Measurements from ENCODE around the gene FARS2. TPM values are rescaled to one million over a fixed set of nuclear protein-coding genes. Genes with fewer than 3 reads are reported as not detected.

FARS2 gene
- total and polyA plus RNA-seq, 7 donors, result 8.1 to 21.0 (median 12.5) TPM

GRCh38 chr6:5772408-5773120 lies 511.3 kb downstream of the FARS2 start:
- intact Hi-C loops (cut with DNase I), result no loop called here
- DNase-seq, result no peak
- no peak overlapping the region for H3K4me3 ChIP-seq
- TF ChIP-seq CTCF (IDR thresholded peaks at IDR 0.05) (no peak), POLR2A (IDR thresholded peaks at IDR 0.05) (no peak), POLR2AphosphoS5 (IDR thresholded peaks at IDR 0.05) (no peak), EP300 (IDR thresholded peaks at IDR 0.05) (no peak)
- H3K27ac ChIP-seq, result no peak overlapping the region
- H3K27me3 ChIP-seq, result no peaks in the 10 kb centered on the region
- peaks cover 0 to 7% (median 0%) of the 10 kb centered on the region in 4 donors for H3K36me3 ChIP-seq
- WGBS, 2 donors, result 95 to 98% methylated on average over 11 of the region's 11 CpGs
- no peaks in the 10 kb centered on the region for H3K4me1 ChIP-seq
- no peaks in the 10 kb centered on the region for H3K9me3 ChIP-seq

GRCh38 chr6:5776104-5776503 lies 514.8 kb downstream of the FARS2 start:
- 96 to 97% methylated on average over 6 of the region's 6 CpGs for WGBS, 2 donors
- H3K27me3 ChIP-seq, result no peaks in the 10 kb centered on the region
- no peaks in the 10 kb centered on the region for H3K4me1 ChIP-seq
- H3K9me3 ChIP-seq, result no peaks in the 10 kb centered on the region
- H3K4me3 ChIP-seq, result no peak overlapping the region
- DNase-seq, result no peak
- intact Hi-C loops (cut with DNase I), result no loop called here
- no peak overlapping the region for H3K27ac ChIP-seq
- TF ChIP-seq EP300 (IDR thresholded peaks at IDR 0.05) (no peak), POLR2A (IDR thresholded peaks at IDR 0.05) (no peak), POLR2AphosphoS5 (IDR thresholded peaks at IDR 0.05) (no peak), CTCF (IDR thresholded peaks at IDR 0.05) (no peak)
- H3K36me3 ChIP-seq, result peaks cover 0 to 7% (median 0%) of the 10 kb centered on the region in 4 donors

GRCh38 chr6:5776706-5777390 lies 515.5 kb downstream of the FARS2 start:
- WGBS, 2 donors, result 76 to 91% methylated on average over 12 of the region's 12 CpGs
- no peak for TF ChIP-seq EP300 (IDR thresholded peaks at IDR 0.05)
- TF ChIP-seq CTCF (IDR thresholded peaks at IDR 0.05), result no peak
- no peak for TF ChIP-seq POLR2AphosphoS5 (IDR thresholded peaks at IDR 0.05)
- no peak for TF ChIP-seq POLR2A (IDR thresholded peaks at IDR 0.05)
- Histone ChIP-seq H3K4me3 (no peak overlapping the region), H3K27ac (no peak overlapping the region), H3K4me1 (no peaks in the 10 kb centered on the region), H3K36me3 (peaks cover 0 to 7% (median 0%) of the 10 kb centered on the region in 4 donors), H3K9me3 (no peaks in the 10 kb centered on the region), H3K27me3 (no peaks in the 10 kb centered on the region)
- intact Hi-C loops (cut with DNase I), result no loop called here
- DNase-seq, result no peak

- H3K9me3 ChIP-seq, result no peaks in the 10 kb centered on the region
- DNase-seq, result no peak
- peaks cover 0 to under 1% (median 0%) of the 10 kb centered on the region in 4 donors for H3K36me3 ChIP-seq
- intact Hi-C loops (cut with DNase I), result no loop called here
- TF ChIP-seq EP300 (IDR thresholded peaks at IDR 0.05), result no peak
- TF ChIP-seq POLR2A (IDR thresholded peaks at IDR 0.05), result no peak
- no peak for TF ChIP-seq POLR2AphosphoS5 (IDR thresholded peaks at IDR 0.05)
- WGBS, 2 donors, result 80 to 90% methylated on average over 7 of the region's 7 CpGs
- H3K4me3 ChIP-seq, result no peak overlapping the region
- no peaks in the 10 kb centered on the region for H3K27me3 ChIP-seq
- H3K4me1 ChIP-seq, result peaks cover 0 to 11% (median 0%) of the 10 kb centered on the region in 4 donors
- H3K27ac ChIP-seq, result no peak overlapping the region
These were observed 517.1 kb downstream of the FARS2 start for GRCh38 chr6:5778317-5778857.

- no peaks in the 10 kb centered on the region for H3K9me3 ChIP-seq
- no peak for DNase-seq
- WGBS, 2 donors, result 93 to 95% methylated on average over 7 of the region's 7 CpGs
- H3K36me3 ChIP-seq, result no peaks in the 10 kb centered on the region
- peaks cover 0 to 12% (median 0%) of the 10 kb centered on the region in 4 donors for H3K4me1 ChIP-seq
- H3K4me3 ChIP-seq, result no peak overlapping the region
- intact Hi-C loops (cut with DNase I), result no loop called here
- no peak for TF ChIP-seq CTCF (IDR thresholded peaks at IDR 0.05)
- TF ChIP-seq POLR2AphosphoS5 (IDR thresholded peaks at IDR 0.05), result no peak
- TF ChIP-seq EP300 (IDR thresholded peaks at IDR 0.05), result no peak
- TF ChIP-seq POLR2A (IDR thresholded peaks at IDR 0.05), result no peak
- no peak overlapping the region for H3K27ac ChIP-seq
- no peaks in the 10 kb centered on the region for H3K27me3 ChIP-seq
These were observed 517.6 kb downstream of the FARS2 start for GRCh38 chr6:5778906-5779305.
